Left lobe of liver (tissue), 2 donors: ENCODE results near the gene RBM6. TPM values are rescaled to one million over a fixed set of nuclear protein-coding genes. Genes with fewer than 3 reads are reported as not detected.
"Not testable (repeated sequence)": the region's sequence is repeated elsewhere in the genome, so short reads cannot be mapped to it uniquely, and the experiment has no call there.

ENCODE experiments used
- ATAC-seq: fragments of 200-7000 bp; cut with Tn5 transposase; one replicate; pipeline ENCODE4 v1.9.1; 2020; ENCODE audit warnings: mild to moderate bottlenecking, moderate library complexity
- DNase-seq: peaks from one replicate; pipeline ENCODE4 v3.0.0-alpha.2; 2020; ENCODE audit warnings: low spot score
- total RNA-seq: library from RNA; stranded (reverse); gene quantifications from one replicate; pipeline ENCODE4 v1.2.1, GENCODE V29; 2021
- donor health status: DM: no; HTN: no; CAD: no; lungs with moderate emphysema.
- donor health status: DM: no; HTN: yes; CAD: no.

Gene RBM6
- total RNA-seq, 1 donor from 2014 or later = 45.7 TPM

DNA sequence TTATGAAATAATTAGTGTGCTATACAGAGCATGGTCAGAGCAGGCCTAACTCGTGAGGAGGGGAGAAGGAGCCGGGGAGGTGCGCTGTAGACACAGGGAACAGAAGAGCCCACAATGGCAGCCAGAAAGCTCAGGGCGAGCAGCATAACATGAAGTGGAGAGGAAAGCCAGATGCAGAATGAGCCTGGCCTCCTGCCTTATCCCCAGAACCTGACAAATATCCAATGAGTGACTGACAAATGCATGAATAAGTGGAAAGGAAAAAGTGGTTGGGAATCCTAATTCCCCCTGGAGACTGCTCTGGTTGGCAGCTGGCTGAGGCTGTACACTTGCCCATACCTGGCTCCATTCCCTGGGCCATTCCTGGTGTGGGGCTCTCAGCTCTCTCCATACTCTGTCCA is 27.1 kb upstream of the RBM6 start:
- ATAC-seq (no peak), DNase-seq (no peak)

DNA sequence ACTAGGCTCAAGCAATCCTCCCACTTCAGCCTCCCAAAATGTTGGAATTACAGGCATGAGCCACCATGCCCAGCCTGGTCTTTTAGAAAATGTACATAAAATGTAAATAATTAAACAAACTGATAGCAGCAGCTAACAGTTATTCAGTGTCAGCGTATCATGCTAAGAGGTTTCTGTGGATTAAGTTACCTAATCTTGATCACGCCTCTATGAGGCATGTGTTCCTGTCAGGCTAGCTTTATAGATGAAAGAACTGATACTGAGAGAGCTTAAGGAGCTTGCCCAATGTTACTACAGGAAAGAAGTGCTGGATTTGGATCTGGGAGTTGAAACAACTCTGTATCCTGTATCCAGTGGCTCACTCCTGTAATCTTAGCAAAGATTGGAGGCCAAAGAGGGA is 25.0 kb upstream of the RBM6 start:
- ATAC-seq (no peak), DNase-seq (no peak)

DNA sequence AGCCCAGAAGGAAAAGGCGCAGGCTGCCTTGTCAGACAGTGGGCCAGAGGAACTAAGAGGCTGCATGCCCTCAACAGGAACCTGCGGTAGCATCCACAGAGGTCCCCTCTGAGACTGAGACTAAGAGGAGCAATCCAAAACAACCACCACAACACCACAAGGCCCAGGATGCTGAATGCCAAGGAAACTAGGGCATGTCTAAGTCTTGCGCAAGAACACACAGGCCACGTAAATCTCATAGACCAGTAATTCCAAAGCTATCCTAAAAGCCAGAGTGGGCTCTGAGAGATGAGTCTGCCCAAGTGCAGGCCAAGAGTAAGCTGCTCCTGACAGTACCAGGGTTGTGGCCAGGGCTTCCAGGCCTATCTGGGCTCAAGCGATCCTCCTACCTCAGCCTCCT is 23.3 kb upstream of the RBM6 start:
- peak; percentile 54 for ATAC-seq
- DNase-seq = no peak

DNA sequence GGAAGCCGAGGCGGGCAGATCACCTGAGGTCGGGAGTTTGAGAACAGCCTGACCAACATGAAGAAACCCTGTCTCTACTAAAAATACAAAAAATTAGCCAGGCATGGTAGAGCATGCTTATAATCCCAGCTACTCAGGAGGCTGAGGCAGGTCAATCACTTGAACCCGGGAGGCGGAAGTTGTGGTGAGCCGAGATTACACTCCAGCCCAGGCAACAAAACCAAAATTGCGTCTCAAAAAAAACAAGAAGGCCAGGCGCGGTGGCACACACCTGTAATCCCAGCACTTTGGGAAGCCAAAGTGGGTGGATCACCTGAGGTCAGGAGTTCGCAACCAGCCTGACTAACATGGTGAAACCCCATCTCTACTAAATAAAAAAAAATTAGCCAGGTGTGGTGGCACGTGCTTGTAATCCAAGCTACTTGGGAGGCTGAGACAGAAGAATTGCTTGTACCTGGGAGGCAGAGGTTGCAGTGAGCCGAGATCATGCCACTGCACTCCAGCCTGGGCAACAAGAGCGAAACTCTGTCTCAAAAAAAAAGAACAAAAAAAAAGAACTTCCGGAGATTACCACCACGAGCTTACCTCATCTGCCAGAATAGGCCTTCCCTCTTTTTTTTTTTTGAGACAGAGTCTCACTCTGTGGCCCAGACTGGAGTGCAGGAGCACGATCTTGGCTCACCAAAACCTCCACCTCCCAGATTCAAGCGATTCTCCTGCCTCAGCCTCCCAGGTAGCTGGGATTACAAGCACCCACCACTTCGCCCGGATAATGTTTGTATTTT is 22.0 kb upstream of the RBM6 start:
- not testable (repeated sequence) for DNase-seq, ATAC-seq

DNA sequence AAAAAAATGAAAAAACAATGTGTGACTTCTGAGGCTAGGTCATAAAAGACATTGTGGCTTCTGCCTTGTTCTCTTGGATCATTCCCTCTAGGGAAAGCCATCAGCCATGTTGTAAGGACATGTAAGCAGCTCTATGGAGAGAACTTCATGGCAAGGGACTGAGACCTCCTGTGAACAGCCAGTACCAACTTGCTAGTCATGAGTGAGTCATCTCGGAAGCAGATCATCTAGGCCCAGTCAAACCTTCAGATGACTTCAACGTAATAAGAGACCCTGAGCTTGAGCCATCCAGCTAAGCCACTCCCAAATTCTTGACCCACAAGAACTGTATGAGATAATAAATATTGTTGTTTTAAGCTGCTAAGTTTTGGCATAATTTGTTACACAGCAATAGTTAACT is 15.3 kb upstream of the RBM6 start:
- ATAC-seq = no peak

DNA sequence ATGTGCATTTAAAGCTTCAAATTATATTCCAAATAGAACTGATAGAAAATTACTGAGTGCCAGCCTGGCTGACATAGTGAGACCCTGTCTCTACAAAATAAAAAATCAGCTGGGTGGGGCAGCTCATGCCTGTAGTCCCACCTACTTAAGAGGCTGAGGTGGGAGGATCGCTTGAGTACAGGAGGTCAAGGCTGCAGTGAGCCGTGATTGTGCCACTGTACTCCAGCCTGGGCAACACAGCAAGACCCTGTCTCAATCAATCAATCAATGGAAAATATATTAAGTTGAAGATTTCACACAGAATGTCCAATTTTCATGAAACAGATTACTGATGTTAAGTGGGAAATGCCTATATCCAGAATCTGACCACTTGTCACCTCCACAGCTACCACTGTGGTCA is 14.5 kb upstream of the RBM6 start:
- ATAC-seq (no peak), DNase-seq (no peak)

More for the DNA sequence above, 15.3 kb upstream of the RBM6 start:
- no peak for DNase-seq

DNA sequence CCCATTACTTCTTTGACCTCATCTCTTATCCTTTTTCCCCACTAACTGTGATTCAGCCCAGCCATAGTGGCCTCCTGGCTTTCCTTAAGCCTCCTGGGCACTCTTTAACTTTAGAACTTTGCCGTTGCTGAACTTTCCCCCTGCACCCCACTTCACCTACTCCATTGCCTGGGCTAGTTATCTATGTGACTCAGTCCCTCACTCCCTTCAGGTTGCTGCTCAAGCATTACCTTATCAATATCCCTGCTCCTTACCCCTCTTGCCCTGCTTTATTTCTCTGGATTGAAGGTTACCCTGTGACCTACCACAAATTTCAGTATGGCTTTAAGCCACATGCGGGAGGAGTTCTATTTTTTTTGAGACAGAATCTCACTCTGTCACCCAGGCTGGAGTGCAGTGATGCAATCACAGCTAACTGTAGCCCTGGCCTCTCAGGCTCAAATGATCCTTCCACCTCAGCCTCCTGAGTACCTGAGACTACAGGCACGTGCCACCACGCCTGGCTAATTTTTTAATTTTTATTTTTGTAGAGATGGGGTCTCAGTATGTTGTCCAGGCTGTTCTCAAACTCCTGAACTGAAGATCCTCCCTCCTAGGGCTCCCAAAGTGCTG is 13.7 kb upstream of the RBM6 start:
- no peak for DNase-seq
- no peak for ATAC-seq

DNA sequence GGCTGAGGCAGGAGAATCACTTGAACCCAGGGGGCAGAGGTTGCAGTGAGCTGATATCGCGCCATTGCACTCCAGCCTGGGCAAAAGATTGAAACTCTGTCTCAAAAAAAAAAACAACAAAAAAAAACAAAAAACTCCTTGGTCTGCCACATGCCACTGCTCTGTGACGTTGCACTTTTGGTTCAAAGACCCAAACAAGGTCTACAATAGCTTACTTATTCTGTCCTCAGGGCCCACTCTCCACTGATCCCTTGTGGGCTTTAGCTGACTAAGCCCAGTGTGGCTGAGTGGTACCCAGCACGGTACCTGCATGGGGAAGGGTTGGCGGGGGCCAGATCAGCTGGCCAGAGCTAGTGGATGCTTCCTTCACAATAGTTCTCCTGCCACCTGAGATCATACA is 12.2 kb upstream of the RBM6 start:
- DNase-seq (no peak), ATAC-seq (no peak)

DNA sequence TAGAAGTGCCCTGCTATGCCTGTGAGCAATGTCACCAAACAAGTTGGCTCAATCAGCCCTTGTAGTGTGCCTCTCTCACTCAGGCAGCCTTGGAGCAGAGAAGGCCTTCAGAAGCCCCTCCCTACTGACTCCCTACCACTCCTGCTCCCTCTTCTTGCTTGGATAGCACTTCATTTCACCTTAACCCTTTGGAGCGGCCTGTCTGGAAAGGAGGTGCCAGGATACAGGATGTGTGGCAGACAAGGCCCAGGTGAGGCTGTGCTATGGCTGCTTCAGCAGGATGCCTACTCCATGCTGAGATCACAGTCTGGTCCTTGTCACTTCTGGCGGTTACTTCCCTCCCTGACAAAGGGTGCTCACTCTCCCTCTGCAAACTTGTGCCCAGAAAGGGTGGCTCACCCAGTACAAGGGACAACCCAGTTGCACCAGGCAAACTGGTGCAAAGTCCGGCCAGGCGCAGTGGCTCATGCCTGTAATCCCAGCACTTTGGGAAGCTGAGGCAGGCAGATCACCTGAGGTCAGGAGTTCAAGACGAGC is 11.4 kb upstream of the RBM6 start:
- DNase-seq = peak; percentile 57
- peak; percentile 35 for ATAC-seq

DNA sequence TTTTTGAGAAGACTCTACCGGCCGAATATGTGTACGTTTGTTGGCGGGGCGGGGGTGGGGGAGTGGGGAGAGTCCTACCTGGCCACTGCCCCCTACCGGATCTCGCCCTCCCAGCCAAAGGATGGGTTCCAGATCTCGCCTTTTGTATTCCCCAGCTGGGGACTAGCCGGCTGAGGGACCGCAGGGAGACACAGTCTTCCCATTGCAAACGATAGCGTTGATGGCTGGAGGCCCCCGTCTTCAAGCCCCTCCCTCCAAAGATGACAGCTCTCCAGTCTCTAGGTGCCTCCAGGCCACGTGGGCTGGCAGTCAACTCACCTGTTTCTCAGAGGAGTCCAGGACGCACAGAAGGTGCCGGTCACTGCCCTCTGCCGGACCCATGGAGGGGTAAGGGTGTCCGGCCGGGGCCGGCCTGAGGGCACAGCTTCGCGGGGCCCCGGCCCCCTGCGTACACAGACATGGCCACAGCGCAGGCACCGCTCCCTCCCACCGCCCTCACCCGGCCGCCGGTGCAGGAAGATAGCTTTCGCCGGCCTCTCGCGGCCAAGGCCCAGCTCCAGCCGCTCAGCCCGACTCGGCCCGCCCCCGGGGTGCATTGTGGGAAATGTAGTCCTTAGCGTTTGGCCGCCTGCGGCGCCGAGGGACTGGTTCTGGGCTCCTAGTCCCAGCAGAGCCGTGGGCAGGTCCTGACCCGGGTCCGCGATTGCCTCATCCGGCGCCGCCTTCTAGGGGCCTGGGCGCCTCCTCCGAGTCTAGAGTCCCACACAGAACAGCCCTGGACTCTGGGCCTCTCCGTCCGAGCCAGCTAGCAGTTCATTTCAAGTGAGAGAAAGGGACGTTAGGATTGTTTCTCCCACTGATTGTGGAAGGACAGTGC is 10.4 kb upstream of the RBM6 start, which contains the start of gene MON1A:
TSS of gene MON1A (minus strand) at position 521 of the 877 bp plus-strand sequence. CDS start 16,465 bp downstream, outside the sequence.
- peak; percentile 96 for ATAC-seq
- peak; percentile 99 for DNase-seq

DNA sequence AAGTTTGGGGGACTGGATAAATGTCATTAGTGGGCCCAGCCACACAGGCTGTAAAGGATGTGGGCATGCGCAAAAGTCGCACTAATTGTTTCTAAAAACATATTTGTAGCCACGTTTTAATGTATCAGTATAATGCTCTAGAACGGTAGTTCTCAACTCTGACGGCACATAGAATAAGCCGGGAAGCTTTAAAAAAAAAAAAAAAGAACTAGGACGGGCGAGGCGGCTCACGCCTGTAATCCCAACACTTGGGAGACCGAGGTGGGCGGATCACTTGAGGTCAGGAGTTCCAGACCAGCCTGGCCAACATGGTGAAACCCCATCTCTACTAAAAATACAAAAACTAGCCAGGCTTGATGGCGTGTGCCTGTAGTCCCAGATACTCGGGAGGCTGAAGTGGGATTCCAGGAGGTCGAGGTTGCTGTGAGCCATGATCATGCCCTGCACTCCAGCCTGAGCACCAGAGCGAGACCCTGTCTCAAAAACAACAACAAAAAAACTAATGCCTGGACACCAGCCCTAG is 9.7 kb upstream of the RBM6 start:
- no peak for ATAC-seq
- no peak for DNase-seq

DNA sequence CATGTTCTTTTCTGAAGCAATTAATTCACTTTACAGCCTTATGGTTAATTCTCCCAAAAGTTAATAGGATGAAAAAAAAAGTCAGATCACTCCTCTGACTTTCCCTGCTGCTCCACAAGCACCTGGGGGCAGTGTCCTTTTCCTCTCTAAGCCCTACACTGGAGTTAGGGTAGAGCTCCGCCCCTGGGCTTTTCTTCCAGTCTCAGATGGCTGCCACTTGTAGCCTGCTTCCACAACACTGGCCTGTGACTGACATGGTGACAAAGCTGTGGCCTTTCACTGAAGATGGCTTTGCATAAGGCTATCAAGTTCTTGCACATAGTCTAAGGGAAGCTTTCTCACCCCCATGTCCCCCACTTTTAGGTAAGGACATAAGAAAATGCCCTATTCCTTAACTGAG is 9.0 kb upstream of the RBM6 start:
- no peak for DNase-seq
- no peak for ATAC-seq

DNA sequence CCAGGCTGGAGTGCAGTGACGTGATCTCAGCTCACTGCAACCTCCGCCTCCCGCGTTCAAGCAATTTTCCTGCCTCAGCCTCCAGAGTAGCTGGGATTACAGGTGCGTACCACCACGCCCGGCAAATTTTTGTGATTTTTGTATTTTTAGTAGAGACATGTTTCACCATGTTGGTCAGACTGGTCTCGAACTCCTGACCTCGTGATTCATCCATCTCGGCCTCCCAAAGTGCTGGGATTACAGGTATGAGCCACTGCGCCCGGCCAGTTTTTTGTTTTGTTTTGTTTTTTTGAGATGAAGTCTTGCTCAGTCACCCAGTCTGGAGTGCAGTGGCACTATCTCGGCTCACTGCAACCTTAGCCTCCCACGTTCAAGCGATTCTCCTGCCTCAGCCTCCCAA is 7.7 kb upstream of the RBM6 start:
- DNase-seq, ATAC-seq: not testable (repeated sequence)

DNA sequence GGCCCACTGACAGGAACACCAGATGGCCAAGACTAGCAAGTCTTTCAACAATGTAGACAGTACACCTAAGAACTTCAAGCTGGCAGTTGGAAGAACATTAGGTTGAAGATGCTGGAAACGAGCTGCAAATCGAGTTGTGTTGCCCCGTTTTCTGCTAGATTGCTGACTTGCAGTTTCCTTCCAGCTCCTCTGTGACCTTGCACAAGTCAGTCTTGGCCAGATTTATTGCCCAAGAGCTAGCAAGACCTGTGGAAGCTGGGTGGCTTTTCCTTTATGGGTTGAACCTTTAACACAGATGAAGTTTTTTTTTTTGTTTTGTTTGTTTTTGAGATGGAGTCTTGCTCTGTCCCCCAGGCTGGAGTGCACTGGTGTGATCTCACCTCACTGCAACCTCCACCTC is 2.9 kb upstream of the RBM6 start:
- DNase-seq = no peak

DNA sequence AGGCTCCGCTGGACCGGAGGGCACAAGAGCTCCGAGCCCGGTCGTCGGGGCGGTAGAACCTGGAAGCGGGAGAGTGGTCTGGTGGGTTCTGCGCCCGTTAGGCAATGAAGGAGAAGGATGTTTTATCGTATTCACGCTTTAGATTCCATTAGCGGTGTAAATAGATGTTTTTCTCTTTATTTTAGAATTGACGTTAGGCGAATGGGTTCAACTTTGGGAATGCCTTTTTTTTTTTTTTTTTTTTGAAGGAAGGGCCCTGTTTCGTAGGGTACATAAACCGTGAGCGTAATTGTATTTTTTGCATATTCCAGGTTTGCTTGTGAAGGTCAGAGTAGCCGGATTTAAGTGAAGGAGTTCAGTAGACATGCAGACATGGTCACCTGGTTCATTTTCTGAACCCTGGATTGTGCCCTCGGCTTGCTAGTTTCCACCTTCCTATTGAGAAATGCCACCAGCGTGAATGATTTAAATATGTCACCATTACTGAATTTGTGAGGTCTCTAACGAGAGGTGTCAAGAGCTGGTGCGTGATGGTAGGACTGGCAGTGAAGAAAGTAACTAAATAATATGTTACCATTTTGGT is 808 bp downstream of the RBM6 start:
- no peak for DNase-seq
- no peak for ATAC-seq

More for the DNA sequence above, 2.9 kb upstream of the RBM6 start:
- no peak for ATAC-seq

DNA sequence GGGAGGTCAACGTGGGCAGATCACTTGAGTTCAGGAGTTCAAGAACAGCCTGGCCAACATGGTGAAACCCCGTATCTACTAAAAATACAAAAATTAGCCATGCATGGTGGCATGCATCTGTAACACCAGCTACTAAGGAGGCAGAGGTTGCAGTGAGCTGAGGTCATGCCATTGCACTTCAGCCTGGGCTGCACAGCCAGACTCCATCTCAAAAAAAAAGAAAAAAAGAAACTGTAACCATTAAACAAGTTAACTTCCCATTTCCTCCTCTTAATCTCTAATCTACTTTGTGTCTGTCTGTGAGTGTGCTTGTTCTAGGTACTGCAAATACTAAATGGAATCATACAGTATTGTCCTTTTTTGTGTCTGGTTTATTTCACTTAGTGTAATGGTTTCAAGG is 2.7 kb downstream of the RBM6 start:
- ATAC-seq (no peak), DNase-seq (no peak)

DNA sequence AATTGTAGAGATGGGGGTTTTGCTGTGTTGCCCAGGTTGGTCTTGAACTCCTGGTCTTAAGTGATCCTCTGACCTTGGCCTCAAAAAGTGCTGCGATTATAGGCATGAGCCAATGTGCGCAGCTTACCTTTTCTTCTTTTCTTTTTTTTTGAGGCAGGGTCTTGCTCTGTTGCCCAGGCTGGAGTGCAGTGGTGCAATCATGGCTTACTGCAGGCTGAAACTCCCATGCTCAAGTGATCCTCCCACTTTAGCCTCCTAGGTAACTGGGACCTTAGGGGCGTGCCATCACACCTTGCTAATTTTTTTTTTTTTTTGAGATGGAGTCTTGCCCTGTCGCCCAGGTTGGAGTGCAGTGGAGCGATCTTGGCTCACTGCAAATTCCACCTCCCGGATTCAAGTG is 13.0 kb downstream of the RBM6 start:
- no peak for ATAC-seq
- DNase-seq = no peak

DNA sequence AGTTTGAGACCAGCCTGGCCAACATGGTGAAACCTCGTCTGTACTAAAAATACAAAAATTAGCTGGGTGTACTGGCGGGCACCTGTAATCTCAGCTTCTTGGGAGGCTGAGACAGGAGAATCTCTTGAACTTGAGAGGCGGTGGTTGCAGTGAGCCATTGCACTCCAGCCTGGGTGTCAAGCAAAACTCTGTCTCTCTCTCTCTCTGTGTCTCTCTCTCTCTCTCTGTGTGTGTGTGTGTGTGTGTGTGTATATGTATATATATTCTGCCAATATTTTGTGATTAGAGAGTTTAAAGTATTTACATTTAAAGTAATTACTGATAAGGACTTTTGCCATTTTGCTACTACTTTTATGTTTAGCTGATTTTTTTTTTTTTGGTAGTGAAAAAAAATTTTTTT is 15.7 kb downstream of the RBM6 start:
- DNase-seq (no peak), ATAC-seq (no peak)

DNA sequence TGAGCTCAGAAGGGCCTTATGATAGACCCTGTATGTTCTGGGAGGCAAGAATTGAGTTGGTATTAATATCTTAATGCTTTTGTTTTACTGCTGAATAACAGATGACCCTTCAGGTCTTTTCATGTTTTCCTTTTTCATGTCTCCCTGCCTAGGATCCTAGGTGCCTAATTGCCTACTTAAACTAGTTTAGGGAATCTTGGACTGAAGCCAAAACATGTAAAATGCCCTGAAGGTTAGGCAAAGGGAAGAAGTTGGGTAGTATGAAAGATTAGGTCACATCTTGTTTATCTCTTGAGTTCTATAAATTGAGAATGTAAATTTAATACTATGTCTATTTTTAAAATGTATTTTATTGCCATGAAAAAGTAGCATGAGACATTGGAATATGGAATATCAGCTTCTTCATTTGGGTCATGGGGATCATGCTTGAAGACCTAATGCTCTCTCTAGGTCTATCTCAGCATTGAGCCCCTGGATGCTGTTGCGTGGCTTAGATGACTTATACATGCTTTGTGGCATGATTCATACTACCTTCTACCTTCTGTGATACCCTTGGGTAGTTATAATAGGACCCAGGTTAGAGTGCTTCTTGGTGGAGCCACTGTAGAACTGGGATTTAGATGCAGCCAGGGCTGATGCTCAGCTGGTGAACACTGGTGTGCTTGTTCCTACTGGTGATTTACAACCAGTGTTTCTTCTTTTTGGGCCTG is 26.4 kb downstream of the RBM6 start:
- DNase-seq = no peak
- no peak for ATAC-seq

DNA sequence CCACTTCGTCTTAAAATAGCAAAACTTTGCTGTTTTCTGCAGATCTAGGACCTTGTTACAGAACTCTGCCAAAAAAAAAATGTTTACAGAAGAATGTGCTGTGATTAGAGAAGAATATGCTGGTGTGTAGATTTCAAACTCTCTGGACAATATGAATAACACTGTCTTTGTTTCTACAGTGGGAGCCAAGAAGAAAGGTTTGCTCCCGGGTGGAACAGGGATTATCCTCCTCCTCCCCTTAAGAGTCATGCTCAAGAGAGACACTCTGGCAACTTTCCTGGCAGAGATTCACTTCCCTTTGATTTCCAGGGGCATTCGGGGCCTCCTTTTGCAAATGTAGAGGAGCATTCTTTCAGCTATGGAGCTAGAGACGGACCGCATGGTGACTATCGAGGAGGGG is 27.3 kb downstream of the RBM6 start:
- DNase-seq (peak; percentile 21), ATAC-seq (no peak)
